Measurements from ENCODE around the gene PSMG4.

Gene PSMG4

GRCh38 chr6:3252369-3252768 is 6.4 kb upstream of the PSMG4 start:
- no peak for DNase-seq

DNA sequence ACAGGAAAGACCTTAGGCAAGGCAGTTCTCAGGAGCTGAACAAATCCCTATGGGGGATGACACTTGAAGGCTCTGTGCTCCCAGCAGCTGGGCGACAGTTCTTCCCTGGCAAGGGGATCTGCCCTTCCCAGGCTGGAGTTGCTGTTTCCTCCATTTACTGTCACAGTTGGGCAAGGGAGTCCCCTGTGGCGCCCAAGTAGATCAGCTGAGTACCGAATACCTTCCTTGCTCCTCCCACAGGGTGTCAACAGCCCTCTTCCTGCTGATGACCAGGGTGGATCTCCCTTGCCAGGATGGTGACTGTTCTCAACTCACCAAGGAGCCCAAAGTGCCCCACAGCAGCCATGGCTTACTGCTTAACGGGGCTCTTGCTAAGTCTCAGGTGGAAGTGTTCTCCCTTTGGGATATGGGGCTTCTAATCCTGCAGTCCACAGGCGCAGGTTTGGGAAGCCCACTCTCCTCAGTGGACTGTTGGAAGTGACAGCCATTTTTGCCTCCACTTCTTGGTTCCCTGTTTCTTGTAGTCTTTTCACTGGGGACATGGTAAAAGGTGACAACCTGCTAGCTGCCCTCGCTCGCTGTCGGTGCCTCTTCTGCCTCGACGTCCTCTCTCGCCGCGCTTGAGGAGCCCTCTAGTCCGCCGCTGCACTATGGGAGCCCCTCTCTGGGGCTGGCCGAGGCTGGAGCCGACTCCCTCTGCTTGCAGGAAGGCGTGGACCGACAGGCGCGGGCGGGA is 5.7 kb upstream of the PSMG4 start:
- DNase-seq: no peak

- DNase-seq: no peak
Measured at GRCh38 chr6:3253597-3253961, 5.2 kb upstream of the PSMG4 start.

GRCh38 chr6:3258201-3258600 is 546 bp upstream of the PSMG4 start:
- no peak for DNase-seq

DNA sequence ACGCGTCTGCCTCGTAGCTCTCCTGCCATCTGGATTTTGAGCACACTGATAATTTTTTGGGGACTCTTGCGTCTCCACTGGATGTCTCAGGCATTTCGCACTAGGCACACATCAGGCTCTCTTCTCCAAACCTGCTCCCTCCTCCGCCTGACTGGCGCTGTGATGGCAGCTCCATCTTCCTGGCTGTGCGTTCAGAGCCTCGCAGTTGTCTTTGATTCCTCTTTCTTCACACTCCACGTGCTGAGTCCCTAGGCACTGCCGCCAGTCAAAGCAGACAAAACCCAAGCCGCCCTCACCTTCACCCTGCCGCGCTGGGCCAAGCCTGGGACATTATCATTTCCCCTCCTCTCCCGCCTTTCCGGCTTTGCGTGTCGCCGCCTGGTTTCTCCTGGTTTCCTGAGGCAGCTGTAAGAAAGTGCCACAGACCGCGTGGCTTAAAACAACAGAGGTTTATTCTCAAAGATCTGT is 778 bp downstream of the PSMG4 start:
- DNase-seq: peak; percentile 22

GRCh38 chr6:3260296-3260695 is 1.5 kb downstream of the PSMG4 start:
- DNase-seq: no peak

GRCh38 chr6:3260772-3261517 is 2.2 kb downstream of the PSMG4 start:
- DNase-seq: no peak

DNA sequence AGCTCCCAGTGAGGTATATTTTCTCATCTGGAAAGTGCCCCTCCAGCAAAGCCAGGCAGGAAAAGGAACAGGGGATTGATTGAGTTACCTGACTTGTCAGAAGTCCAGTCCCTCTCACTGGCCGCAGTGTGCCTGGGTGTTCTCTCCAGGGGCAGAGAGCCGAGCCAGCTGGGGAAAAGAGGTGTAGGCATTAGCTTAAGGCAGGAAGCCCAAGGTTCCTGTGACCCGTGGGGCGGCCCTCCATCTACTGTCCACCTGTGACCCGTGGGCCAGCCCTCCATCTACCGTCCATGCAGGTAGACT is 2.7 kb downstream of the PSMG4 start:
- no peak for DNase-seq

DNA sequence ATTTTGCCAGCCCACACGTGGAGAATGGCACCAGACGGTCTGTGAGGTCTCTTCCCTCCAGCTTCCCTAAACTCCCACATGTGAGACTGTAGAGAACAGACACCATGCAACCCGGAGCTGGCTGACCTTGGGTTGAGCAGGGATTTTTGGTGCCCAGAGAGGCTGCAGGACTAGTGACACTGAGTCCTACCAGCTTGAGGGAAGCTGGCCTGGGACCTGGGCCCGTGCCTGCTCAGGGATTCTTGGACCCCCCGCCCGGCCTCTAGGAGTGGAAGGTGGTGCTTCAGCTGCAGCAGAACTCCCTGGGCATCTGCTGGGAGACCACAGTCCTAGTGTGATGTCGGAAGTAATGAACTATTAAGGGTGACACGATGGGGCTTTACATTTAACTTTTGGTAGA is 3.2 kb downstream of the PSMG4 start:
- no peak for DNase-seq

DNA sequence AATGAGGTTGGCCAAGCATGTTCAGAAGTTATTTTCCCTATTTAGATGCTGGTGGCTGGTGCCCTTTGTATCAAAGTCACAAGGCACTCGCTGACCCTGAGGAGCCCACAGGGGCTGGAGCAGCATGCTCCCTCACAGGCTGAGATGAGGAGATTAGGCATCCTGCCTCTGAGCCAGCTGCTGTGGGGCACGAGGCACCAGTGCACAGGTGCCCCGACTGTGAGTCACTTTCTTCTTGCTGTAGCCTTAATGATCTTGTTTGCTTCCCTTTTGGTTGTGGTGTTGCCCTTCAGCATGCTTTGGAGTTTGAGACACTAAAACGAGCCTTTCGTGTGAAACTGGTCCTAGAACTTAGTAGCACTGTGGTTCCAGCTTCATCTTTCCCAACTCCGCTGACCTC is 4.3 kb downstream of the PSMG4 start:
- no peak for DNase-seq

DNA sequence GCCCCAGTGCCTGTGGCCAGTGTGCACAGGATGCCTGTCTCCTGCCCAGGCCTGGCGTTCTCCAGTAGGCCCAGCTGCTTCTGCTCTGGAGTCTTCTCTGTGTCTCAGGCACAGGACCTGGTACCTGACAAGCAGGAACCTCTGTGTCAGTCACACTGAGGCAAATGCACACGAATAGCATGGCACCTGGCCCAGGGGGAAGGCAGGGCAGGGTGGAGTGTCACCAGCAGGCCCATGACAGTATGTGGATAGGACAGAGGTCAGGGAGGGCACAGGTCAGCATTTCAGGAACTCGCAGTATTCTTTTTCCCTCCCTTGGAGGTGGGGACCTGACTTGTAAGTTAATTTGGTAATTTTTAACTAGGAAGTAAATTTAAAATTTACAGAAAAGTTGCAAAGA is 5.6 kb downstream of the PSMG4 start:
- no peak for DNase-seq

- DNase-seq: no peak
Measured at GRCh38 chr6:3265671-3266070, 6.9 kb downstream of the PSMG4 start.

DNA sequence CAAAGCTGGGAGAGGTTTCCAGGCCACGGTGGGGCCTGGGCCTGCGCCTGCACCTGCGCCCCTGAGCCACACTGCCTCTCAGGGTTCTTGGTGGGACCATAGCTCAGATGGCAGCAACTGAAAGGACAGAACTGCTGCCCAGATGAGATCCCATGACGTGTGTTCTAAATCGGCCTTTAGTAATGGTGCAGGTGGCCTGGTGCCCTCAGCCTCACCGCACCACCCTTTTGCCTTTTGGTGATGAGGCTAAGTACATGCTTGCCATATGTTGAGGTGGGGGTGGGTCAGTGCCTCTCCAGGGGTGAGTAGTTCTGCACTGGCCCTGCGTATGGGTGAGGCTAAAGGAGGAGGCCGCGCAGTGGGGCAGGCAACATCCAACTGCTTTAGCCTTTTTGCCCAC is 7.4 kb downstream of the PSMG4 start:
- DNase-seq: no peak

- no peak for DNase-seq
Measured at GRCh38 chr6:3267162-3267561, 8.4 kb downstream of the PSMG4 start.

- no peak for DNase-seq
Measured at GRCh38 chr6:3268680-3269079, 9.9 kb downstream of the PSMG4 start.

GRCh38 chr6:3269281-3269975 is 10.7 kb downstream of the PSMG4 start:
- no peak for DNase-seq

DNA sequence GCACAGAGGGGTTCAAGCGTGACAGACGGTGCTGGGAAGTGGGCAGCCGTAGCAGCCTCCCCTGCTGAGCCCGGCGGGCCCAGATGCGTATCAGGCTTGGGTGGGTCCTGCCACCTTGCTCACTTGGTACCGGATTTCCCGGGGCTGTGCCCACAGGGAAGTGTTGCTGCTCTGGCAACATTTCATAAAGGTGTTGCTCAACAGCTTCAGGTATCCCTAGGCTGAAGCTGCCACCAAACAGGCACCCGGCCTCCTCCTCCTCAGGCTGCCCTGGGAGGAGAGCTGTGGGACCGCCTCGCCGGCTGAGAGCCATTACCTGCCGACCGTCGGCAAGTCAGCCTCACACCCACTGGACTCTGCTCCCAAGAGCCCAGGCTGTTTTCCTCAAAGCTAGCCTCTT is 11.5 kb downstream of the PSMG4 start:
- DNase-seq: no peak

- DNase-seq: no peak
Measured at GRCh38 chr6:3271756-3272155, 13.0 kb downstream of the PSMG4 start.

GRCh38 chr6:3272911-3273547 is 14.3 kb downstream of the PSMG4 start:
- no peak for DNase-seq

DNA sequence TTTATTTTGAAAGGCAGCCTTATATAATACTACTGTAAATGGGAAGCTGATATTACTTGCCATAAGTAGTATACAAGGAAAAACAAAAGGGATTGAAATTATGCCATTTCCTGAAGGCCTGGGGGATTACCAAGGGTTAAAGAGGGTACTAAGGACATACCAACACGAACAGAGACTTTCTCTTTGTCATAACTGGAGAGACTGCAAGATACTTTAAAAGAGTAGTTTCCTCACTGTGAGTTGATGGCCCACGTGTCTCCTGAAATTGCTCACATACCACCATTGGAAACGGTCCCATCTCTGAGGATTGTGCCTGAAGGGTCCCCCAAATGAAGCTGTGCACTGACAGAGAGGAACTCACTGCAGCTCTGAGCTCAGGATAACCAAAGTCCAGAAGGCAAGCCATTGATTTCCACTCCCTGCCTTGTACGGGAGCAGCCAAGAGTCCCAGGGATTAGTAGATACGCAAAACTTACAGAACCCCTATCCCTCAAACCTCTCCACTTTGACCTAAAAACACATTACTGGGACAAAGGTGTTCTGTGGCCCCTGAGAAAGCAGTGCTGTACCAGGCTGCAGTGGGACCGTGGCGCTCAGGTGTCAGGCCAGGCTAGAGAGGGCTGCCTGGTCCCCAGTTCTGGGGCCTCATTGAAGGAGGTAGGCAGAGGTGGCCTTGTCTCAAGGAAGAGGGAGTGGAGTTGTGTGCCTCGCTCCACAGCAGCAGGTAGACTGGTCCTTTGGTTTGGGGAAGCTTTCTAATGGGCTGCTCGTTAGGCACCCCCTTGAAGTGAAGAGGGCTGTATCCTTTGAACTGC is 15.2 kb downstream of the PSMG4 start:
- DNase-seq: no peak

DNA sequence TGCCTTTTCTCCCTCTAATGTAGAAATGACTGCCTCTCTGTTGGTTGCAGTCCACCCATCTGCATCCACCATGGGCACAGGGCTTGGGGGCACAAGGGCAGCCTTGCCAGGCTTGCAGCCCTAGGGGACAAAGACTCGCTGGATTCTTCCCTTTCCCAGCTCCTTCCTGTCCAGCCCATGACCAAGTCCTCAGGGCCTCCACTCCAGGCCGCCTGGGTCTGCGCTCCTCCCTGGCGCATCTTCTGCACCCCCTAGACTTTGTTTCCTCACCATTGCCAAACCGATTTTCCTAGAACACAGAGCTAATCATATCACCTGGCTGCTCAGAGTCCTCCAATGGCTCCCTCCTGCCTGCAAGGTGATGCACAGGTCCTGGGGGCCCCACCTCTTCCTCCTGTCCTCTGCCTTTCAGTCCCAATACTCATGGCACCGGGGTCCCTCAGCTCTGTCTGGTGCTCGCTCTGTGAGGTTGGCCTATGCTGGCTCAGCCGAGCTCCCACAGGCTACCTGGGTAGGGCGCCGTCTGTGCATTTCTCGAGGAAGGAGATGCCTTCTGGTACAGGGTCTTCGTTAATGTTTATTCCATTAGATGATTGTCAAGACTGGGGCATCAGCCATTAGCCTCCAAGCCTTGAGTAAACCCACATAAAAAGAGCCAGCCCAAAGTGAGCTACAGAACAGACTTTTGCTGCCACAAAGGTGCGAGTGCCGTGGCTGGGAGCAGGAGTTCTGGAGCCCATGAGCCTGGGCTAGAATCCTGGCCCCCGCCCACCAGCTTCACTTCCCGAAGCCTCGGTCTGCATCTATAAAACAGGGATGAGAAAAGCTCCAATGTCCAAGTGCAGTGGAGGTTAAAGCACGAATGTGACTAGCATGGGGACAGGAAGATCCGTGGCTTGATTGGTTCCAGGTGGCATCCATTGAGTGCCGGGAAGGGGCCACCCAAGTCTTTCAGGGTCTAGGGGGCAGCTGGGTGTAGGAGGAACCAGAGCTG is 17.7 kb downstream of the PSMG4 start:
- DNase-seq: no peak

GRCh38 chr6:3277251-3277650 is 18.5 kb downstream of the PSMG4 start:
- no peak for DNase-seq

Measured in NCI-H1694 treated with DMSO at 0.1 percent for 48 hours (cell line).